Immature natural killer cell (primary cell): Measurements from ENCODE around the gene DDO. TPM values are rescaled to one million over a fixed set of nuclear protein-coding genes. Genes with fewer than 3 reads are reported as not detected.
"Not testable (repeated sequence)": the region's sequence is repeated elsewhere in the genome, so short reads cannot be mapped to it uniquely, and the experiment has no call there.

ENCODE experiments used
- DNase-seq, 3 donors: peaks; one replicate each; pipeline ENCODE4 v3.0.0; 2022; ENCODE audit warnings: mixed read lengths in 1 of 3
- H3K27ac Mint-ChIP-seq, 6 donors: one replicate each; pipeline ENCODE4 v1.8.0; 2020; ENCODE audit warnings: mixed read lengths in 6 of 6, mild to moderate bottlenecking in 5 of 6, inconsistent platforms in 4 of 6, moderate library complexity in 3 of 6
- H3K27me3 Mint-ChIP-seq, 3 donors: one replicate each; pipeline ENCODE4 v1.8.0; 2020 to 2021; ENCODE audit warnings: low read depth in 3 of 3, mild to moderate bottlenecking in 3 of 3, mixed read lengths in 3 of 3, moderate library complexity in 3 of 3, inconsistent platforms in 1 of 3
- H3K36me3 Mint-ChIP-seq, 3 donors: one replicate each; pipeline ENCODE4 v1.8.0; 2020; ENCODE audit warnings: mixed read lengths in 3 of 3, inconsistent platforms in 2 of 3, mild to moderate bottlenecking in 2 of 3
- H3K4me1 Mint-ChIP-seq, 2 donors: one replicate each; pipeline ENCODE4 v1.8.0; 2020; ENCODE audit warnings: inconsistent platforms in 2 of 2, mild to moderate bottlenecking in 2 of 2, mixed read lengths in 2 of 2, moderate library complexity in 1 of 2
- H3K4me3 Mint-ChIP-seq, 5 donors: one replicate each; pipeline ENCODE4 v1.8.0; 2020; ENCODE audit warnings: mild to moderate bottlenecking in 5 of 5, mixed read lengths in 5 of 5, inconsistent platforms in 3 of 5, moderate library complexity in 3 of 5
- H3K9me3 Mint-ChIP-seq, 6 donors: one replicate each; pipeline ENCODE4 v1.8.0; 2020; ENCODE audit warnings: mild to moderate bottlenecking in 6 of 6, mixed read lengths in 6 of 6, inconsistent platforms in 4 of 6, moderate library complexity in 3 of 6
- polyA plus RNA-seq, 3 donors: library from polyadenylated mRNA; unstranded; fragments of 300-500 nt; fragmentation: Illumina TruSeq; gene quantifications; one replicate each; pipeline ENCODE4 v1.2.3, GENCODE V29; 2021

The DDO gene, protein sequence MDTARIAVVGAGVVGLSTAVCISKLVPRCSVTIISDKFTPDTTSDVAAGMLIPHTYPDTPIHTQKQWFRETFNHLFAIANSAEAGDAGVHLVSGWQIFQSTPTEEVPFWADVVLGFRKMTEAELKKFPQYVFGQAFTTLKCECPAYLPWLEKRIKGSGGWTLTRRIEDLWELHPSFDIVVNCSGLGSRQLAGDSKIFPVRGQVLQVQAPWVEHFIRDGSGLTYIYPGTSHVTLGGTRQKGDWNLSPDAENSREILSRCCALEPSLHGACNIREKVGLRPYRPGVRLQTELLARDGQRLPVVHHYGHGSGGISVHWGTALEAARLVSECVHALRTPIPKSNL
- polyA plus RNA-seq: under 1 TPM in 1 of 3 donors, not detected in 2; 0.10 TPM

DNA sequence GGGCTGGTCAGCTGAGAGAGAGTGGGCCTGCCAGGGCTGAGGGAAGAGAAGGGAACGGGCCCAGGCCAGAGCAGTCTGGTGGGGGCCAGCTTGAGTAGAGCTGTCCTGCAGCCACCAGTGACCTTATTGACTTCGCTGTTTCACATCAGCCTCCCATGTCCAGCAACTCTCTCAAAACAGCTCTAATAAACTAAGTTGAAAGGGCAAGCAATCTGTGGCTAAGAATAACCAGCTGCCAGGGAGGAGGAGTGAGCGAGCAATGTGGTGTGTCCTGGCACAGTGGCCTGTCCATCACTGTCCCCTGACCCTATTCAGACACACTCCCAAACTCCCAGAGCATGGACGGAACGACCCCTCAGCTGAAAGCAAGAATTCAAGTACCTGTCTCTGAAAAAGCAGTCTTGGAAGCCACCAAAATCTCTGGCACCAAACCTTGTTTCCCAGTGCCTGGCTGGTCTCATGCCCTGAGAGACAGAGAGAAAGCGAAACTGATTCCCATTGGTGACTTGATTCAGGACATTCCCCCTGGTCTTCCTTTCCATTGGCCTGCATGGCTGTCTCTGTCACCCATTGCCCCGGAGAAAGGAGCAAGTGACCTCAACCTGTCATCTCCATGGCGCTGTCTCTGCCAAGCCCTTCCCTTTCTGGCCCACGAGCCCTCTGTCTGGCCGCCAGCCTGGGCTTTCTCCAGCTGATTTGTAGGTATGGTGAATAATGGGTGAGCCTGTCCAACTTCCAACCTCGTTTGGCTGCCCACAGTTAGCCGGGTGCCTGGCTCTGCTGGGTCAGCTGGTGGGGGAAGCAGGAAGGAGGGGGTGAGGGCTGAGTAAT lies at the start of gene DDO:
DDO (minus strand) TSS at position 490 of the 831 bp plus-strand sequence. CDS start 2,113 bp downstream, outside the sequence.
- Mint-ChIP-seq H3K4me3 (peak within 1 kb of the TSS; percentile 13 to 70 (median 25)), H3K4me1 (peaks cover 13 to 20% of the 10 kb centered on the region in 2 donors), H3K27me3 (peaks cover 0 to 4% (median 0%) of the 10 kb centered on the region in 3 donors), H3K9me3 (no peaks in the 10 kb centered on the region), H3K27ac (peak within 1 kb of the TSS in 3 of 6 donors; percentile 4 to 53 (median 50)), H3K36me3 (no peaks in the 10 kb centered on the region)
- DNase-seq: no peak

- Mint-ChIP-seq H3K27me3 (peaks cover 0 to 3% (median 2%) of the 10 kb centered on the region in 3 donors), H3K9me3 (peaks cover 16 to 28% (median 24%) of the 10 kb centered on the region in 6 donors), H3K27ac (no peak overlapping the region), H3K36me3 (peaks cover 0 to 3% (median 0%) of the 10 kb centered on the region in 3 donors), H3K4me3 (no peak overlapping the region), H3K4me1 (no peaks in the 10 kb centered on the region)
- no peak for DNase-seq
Measured at GRCh38 chr6:110462884-110463481, 47.6 kb upstream of the DDO start.

- peaks cover 0 to 3% (median 2%) of the 10 kb centered on the region in 3 donors for H3K27me3 Mint-ChIP-seq
- no peak overlapping the region for H3K27ac Mint-ChIP-seq
- DNase-seq: no peak
- no peaks in the 10 kb centered on the region for H3K4me1 Mint-ChIP-seq
- no peak overlapping the region for H3K4me3 Mint-ChIP-seq
- peaks cover 0 to 3% (median 0%) of the 10 kb centered on the region in 3 donors for H3K36me3 Mint-ChIP-seq
- H3K9me3 Mint-ChIP-seq: peaks cover 16 to 28% (median 24%) of the 10 kb centered on the region in 6 donors
Measured at GRCh38 chr6:110461376-110461775, 46.0 kb upstream of the DDO start.

GRCh38 chr6:110459137-110459536 lies 43.8 kb upstream of the DDO start:
- peaks cover 12 to 28% (median 24%) of the 10 kb centered on the region in 6 donors for H3K9me3 Mint-ChIP-seq
- H3K4me1 Mint-ChIP-seq: no peaks in the 10 kb centered on the region

GRCh38 chr6:110458476-110458875 lies 43.1 kb upstream of the DDO start:
- no peak overlapping the region for H3K27ac Mint-ChIP-seq
- H3K4me1 Mint-ChIP-seq: no peaks in the 10 kb centered on the region
- H3K4me3 Mint-ChIP-seq: no peak overlapping the region
- peaks cover 0 to 3% (median 0%) of the 10 kb centered on the region in 3 donors for H3K36me3 Mint-ChIP-seq
- H3K9me3 Mint-ChIP-seq: peaks cover 12 to 22% (median 19%) of the 10 kb centered on the region in 6 donors
- no peak for DNase-seq
- peaks cover 0 to 6% (median 2%) of the 10 kb centered on the region in 3 donors for H3K27me3 Mint-ChIP-seq

More at GRCh38 chr6:110459137-110459536, 43.8 kb upstream of the DDO start:
- H3K36me3 Mint-ChIP-seq: peaks cover 0 to 3% (median 0%) of the 10 kb centered on the region in 3 donors
- H3K27ac Mint-ChIP-seq: no peak overlapping the region
- peaks cover 0 to 3% (median 0%) of the 10 kb centered on the region in 3 donors for H3K27me3 Mint-ChIP-seq
- H3K4me3 Mint-ChIP-seq: no peak overlapping the region
- DNase-seq: no peak

GRCh38 chr6:110457567-110458175 lies 42.3 kb upstream of the DDO start:
- DNase-seq, H3K4me1 Mint-ChIP-seq, H3K4me3 Mint-ChIP-seq, H3K27ac Mint-ChIP-seq, H3K36me3 Mint-ChIP-seq, H3K27me3 Mint-ChIP-seq: not testable (repeated sequence)
- H3K9me3 Mint-ChIP-seq: peaks cover 5 to 14% (median 12%) of the 10 kb centered on the region in 6 donors

DNA sequence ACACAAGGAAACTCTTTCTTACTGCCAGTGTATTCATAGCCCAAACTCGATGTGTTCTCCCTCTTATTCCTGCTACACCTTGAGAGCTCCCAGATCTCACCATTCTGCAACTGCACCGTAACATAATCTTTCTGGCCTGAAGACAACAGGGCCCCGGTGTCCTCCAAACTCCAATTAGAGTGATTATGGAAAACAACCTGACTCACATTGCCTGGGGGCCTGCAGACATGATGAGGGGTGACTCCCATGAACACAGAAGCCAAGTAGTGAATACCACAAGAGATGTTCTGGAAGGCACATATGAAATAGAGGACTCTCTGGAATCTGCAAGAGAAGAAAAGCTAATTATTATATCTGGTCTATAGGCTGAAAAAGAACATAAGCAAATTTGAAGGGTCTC lies 41.3 kb upstream of the DDO start:
- H3K27ac Mint-ChIP-seq: no peak overlapping the region
- H3K9me3 Mint-ChIP-seq: peaks cover 1 to 5% (median 4%) of the 10 kb centered on the region in 6 donors
- H3K4me3 Mint-ChIP-seq: no peak overlapping the region
- peaks cover 0 to 1% (median 0%) of the 10 kb centered on the region in 3 donors for H3K36me3 Mint-ChIP-seq
- DNase-seq: no peak
- peaks cover 0 to 6% (median 4%) of the 10 kb centered on the region in 3 donors for H3K27me3 Mint-ChIP-seq
- no peaks in the 10 kb centered on the region for H3K4me1 Mint-ChIP-seq

- H3K4me1 Mint-ChIP-seq: no peaks in the 10 kb centered on the region
- no peaks in the 10 kb centered on the region for H3K9me3 Mint-ChIP-seq
- no peak overlapping the region for H3K27ac Mint-ChIP-seq
- H3K36me3 Mint-ChIP-seq: no peaks in the 10 kb centered on the region
- no peak overlapping the region for H3K4me3 Mint-ChIP-seq
- no peak for DNase-seq
- peaks cover 0 to 4% (median 2%) of the 10 kb centered on the region in 3 donors for H3K27me3 Mint-ChIP-seq
Measured at GRCh38 chr6:110449541-110449895, 34.1 kb upstream of the DDO start.

- Mint-ChIP-seq H3K4me3 (no peak overlapping the region), H3K9me3 (no peaks in the 10 kb centered on the region), H3K4me1 (no peaks in the 10 kb centered on the region), H3K36me3 (no peaks in the 10 kb centered on the region), H3K27me3 (peaks cover 0 to 3% (median under 1%) of the 10 kb centered on the region in 3 donors), H3K27ac (no peak overlapping the region)
- no peak for DNase-seq
Measured at GRCh38 chr6:110448846-110449540, 33.6 kb upstream of the DDO start.

GRCh38 chr6:110447761-110448160 lies 32.4 kb upstream of the DDO start:
- Mint-ChIP-seq H3K27me3 (no peaks in the 10 kb centered on the region), H3K4me3 (no peak overlapping the region), H3K9me3 (no peaks in the 10 kb centered on the region), H3K27ac (no peak overlapping the region), H3K36me3 (no peaks in the 10 kb centered on the region), H3K4me1 (no peaks in the 10 kb centered on the region)
- DNase-seq: no peak

DNA sequence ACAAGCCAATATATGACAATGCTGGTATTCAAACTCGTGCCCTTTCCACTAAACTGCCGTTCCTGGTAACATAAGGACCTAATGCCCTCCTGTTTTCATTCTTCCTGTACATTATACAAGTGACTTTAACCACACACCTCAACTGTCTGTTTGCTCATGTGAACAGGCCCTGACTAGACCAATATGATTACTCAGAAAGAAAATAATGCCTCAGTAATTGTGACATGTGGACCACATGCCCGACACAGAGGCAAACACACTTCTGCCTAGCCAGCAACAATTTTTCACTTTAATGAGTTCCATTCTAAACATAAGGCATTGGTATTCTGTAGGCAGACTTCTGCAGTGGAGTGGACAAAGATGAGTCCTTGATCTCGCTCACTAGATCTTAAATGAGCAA lies 31.0 kb upstream of the DDO start:
- Mint-ChIP-seq H3K36me3 (no peaks in the 10 kb centered on the region), H3K27me3 (no peaks in the 10 kb centered on the region), H3K4me1 (no peaks in the 10 kb centered on the region), H3K4me3 (no peak overlapping the region), H3K27ac (no peak overlapping the region), H3K9me3 (no peaks in the 10 kb centered on the region)
- no peak for DNase-seq

DNA sequence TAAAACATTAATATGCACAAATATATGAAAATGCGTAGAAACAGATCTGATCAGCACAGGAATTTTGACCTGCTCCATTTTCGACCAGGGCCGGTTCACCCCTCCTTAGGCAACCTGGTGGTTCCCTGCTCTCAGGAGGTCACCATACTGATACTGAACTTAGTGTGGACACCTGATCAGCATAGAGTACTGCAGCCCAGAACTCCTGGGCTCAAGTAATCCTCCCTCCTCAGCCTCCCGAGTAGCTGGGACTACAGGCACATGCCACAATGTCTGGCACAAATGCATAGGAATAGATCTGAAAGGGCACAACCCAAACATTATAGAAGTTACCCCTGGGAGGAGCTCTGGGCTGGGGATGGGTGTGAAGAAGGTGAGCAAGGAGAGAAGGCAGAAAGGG lies 24.7 kb upstream of the DDO start:
- no peak overlapping the region for H3K27ac Mint-ChIP-seq
- no peaks in the 10 kb centered on the region for H3K36me3 Mint-ChIP-seq
- no peak for DNase-seq
- H3K9me3 Mint-ChIP-seq: no peaks in the 10 kb centered on the region
- H3K4me3 Mint-ChIP-seq: no peak overlapping the region
- H3K27me3 Mint-ChIP-seq: peaks cover 0 to 9% (median 1%) of the 10 kb centered on the region in 3 donors
- H3K4me1 Mint-ChIP-seq: no peaks in the 10 kb centered on the region

GRCh38 chr6:110439356-110439755 lies 24.0 kb upstream of the DDO start:
- Mint-ChIP-seq H3K4me3 (no peak overlapping the region), H3K27ac (no peak overlapping the region), H3K27me3 (peaks cover 0 to 9% (median 1%) of the 10 kb centered on the region in 3 donors), H3K9me3 (no peaks in the 10 kb centered on the region), H3K4me1 (no peaks in the 10 kb centered on the region), H3K36me3 (no peaks in the 10 kb centered on the region)
- DNase-seq: no peak
